GM21528 (cell line): ENCODE data around the gene GRIP1.

Source experiments
- ATAC-seq: cut with Tn5 transposase; IDR thresholded peaks from one replicate; pipeline ENCODE4 v1.9.1; 2021; ENCODE audit warnings: mild to moderate bottlenecking, moderate library complexity; ENCODE audit not compliant: unreplicated experiment, low FRiP score

Gene GRIP1

DNA sequence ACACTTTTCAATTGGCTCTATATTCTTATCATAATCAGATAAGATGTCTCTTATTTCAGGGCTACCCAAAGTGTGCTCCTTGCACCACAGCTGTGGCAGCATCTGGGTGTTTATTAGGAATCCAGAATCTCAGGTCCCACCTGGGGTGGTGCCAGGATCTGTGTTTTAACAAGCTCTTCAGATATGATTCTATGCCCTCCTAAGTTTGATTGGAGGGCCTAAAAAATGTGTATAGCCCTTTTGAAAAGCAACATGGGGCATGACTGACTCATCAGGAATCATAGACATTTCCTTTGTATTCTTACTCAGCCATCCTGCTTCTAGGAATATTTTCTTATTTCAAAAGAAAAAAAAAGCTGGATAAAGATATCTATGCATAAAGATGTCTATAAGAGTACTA, 273.5 kb downstream of the GRIP1 start:
- ATAC-seq = no peak

DNA sequence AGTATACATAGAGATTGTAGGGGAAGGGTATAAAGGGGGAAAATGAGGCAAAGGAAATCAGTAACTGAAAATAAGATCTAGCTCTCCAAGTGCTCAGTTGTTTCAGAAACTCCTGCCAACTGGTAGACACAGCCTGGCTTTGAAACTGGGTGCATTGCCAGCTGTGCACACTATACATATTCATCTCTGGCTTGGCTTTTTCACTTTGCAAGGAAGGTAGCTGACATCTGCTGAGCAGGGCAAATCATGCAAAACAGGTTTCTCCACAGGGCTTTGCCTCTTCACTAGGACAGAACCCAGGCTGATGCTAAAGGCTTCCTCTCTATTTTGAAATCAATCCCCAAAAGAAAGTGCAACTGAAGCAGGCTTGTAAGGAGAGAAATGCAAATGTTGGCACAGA, 275.1 kb downstream of the GRIP1 start:
- no peak for ATAC-seq

DNA sequence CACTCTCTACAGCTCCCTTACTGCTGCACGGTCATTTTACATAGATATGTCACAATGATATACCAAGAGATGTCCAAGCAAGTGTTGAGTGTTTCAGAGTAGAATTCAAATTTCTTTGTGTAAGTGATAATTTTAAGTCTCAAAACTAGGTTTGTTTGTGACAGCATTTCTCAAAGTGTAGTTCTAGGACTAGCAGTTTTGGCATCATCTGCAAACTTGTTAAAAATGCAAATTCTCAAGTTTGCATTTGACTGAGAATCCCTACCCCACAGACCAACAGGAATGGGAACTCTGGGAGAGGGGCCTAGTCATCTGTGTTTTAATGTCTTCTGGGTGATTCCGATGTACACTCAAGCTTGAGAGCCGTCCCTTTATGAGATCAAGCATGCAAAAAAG, 279.0 kb downstream of the GRIP1 start:
- no peak for ATAC-seq

DNA sequence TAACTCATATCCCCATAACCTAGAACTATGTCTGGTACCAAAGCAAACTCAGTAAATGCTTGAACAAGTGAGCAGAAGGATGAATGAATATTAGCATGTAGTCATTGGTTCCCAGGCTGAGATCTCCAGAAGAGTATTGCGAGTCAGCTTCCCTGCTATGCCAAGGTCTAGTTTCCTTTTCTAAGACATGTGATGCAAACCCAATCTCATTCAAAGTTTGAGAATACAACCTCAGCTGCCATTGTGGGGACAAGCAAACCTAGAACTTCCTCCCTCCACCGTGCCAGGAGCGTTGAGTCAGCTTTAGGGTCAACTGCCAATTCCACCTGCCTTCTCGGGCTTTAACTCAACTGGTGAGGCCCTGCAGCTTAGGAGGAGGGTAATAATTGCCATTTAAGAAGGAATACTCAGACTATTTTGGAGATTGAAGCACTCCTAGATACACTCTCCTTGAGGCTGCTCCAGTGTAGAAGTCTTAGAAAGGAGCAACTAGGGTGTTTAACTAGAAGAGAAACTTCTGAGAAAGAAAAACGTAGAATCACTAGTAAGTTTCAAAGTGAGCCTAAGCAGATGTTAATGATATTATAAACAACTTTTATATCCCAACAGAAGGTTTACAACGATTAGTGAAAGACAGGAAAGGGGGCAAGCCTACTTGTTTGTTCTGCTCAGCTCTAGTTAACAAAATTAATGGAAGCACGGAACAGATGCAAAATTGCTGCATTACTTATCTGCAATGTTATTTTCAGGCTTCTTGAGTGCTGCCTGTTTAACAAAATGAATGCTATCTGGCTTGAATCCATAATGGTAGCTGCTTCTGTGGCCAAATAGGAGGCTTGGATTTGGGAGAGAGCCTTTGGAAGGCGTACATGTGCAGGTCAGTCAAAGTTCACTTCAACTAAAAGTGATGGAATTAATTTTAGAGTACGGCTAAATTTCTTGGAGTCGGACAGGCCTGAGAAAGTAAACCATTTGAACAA, 279.7 kb downstream of the GRIP1 start:
- ATAC-seq = no peak

DNA sequence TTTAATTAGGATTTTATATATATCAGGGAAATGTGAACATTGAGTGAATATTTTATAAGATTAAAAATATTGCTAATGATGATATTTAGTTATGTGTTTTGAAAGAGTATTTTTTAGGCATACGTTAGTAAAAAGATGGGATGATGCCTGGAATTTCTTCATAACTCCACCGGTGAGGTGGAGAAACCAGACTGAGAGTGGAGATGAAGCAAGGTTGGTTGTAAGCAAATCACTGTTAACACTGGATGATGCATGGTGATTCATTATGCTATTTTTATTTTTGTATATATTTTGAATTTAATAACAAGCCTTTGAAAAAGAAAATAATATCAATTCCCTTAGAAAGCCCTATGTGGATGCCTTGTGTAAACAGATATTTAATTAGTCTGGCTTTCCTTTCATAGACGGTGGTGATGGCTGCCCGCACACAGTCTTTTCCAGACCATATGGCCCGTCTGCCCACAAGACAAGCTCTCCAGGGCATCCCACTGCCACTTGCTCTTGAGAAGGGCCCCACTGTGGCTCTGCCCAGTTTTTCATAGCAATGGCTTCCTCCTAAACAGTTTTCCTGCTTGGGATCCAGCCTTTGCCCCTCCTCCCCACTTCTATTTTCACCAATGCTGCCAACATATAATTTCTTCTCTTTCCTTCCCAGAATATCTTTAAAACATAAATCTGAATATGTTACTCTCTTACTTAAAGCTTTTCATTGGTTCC, 281.1 kb downstream of the GRIP1 start:
- no peak for ATAC-seq

DNA sequence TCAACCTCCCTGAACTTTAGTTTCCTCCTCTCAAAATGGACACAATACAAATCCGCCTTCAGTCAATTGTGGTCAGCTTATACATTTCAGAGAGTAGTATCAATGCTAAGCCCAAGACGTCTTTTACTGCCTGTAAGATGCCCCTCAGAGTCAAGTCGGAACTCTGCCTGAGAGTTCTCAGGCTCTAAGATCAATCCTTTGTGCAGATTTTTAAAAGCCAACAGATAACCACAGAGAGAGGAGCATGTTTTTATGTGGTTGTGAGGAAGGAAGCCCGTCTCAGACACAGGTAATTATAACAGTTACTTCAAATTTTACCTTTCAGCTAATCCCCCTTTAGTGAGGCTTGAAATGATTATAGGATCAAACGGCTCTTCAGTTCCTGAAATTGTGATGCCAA, 285.0 kb downstream of the GRIP1 start:
- no peak for ATAC-seq

DNA sequence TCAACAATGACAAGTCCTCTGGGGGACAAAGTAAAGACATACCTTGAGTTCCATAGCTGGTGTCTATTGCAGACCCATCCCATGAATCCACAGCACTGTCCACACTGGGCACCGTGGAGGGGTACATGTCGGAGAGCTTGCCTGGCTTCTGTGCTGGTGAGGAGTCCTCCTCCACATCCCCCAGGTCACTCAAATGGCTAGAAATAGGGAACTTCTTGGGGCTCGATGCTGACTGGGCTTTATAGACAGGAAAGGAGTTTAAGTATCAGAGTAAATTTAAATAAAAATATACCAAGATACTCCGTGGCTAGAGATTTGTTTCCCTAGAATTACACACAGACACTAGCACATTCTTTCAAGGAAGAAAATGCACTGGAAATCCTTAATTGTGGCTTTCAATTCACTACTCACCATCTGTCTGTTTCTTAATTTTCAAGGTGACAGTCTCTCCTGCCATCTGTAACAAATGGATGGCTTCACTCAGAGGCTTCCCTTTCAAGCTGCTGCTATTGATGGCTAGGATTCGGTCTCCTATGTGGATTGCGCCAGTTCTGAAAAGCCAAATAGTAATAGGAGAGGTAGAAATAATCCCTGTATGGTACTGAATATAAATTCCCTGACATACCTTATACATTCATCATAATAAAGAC, 286.5 kb downstream of the GRIP1 start:
- no peak for ATAC-seq

DNA sequence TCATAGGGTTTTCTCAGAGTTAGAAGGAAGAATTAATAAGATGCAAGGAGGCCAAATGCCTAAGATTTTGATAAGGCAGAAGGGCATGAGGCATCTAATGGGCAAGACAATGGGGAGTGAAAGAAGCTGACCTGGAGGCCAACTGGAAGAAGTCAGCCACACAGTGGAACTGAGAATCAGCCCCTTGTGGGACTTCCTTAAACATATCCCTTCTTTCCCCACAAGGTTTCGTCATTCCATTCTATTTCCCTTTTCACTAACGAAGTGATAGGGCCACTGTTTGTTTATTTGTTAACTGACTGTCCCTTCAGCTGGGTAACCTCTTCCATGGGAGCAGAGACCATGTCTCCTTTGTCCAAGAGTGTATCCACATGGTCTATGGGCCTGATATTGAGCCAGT, 290.4 kb downstream of the GRIP1 start:
- ATAC-seq = no peak

DNA sequence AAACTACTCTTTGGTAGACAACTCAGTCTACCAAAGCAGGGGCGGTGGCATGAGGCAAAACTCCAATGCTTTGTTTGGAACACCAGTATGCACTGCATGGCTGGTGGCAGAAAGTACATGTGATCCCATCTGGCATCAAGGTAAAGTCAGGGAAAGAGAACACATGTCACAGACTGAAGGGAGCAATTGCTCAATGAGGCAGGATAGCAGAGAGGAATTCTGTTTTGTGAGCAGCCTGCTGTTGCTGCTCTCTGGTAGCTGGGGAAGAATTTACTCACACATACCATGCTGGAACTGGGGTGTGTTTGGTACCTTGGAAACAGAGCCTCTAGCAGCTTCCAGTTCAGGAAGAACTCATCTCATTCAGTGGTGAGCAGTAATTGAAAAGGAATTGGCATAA, 291.8 kb downstream of the GRIP1 start:
- ATAC-seq = no peak

DNA sequence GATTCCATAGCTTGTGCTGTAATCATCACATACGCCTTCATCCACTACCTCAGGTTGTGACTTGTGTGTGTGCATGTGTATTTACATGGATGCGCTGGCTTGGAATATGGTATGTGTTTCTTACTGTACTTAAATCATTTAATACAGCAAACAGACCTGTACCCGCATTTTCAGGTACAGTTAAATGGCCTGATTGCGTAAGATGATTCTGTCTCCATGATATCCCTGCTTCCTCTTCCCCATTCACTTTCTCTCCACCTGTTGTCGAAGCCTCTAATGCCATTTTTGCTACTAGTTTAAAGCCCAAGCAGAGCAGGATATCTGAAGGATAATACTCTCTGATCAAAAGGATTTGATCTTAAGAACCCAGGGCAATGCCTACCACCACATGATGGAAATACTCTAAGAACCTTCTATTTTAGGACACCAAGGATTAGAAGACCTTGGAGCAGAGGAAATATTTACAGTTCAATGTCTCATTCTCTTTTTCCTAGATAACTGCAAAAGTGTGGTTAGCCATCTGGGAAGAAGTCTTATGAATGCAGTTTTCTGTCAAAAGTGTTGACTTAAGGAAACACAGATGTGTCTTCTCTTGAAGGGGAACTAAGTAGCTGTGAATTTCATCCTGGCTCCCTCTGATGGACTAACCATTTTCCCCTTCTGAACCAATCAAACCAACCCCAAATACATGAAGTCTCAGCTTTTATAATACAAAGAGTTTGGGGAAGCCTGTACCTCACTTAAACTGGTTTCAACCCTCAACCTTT, 297.9 kb downstream of the GRIP1 start:
- no peak for ATAC-seq

DNA sequence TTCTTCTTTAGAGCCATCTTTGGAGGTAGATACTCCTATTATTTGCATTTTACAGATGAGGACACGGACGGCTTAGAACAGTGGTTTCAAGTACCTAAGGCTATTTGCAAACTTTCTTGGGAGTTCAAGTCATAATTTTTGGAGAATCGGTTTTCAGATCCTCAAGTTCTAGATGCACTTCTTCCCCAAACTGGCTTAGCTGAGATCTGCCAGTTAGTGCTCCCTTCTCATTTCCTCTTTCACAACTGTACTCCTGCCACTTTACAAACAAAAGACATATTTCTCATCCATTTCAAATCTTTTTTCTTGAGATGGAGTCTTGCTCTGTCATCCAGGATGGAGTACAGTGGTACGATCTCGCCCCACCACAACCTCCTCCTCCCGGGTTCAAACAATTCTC, 299.3 kb downstream of the GRIP1 start:
- no peak for ATAC-seq

DNA sequence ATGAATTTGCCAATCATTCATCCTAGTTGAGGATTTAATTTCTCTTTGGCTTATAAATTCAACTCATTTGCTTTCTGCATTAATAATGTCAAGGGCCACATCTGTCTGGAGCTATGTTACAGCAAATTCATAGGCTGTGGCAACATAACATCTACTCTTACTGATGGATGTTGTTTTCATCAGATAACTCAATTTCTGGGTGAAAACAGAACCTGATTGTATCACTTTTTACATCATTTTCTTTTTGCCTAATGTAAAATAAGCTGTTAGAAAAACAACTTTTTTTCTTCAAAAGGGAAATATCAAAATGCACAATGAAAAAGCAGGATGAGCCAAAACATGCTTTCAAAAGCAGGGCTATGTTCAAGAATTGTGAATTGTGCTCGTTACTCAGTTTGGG, 303.3 kb downstream of the GRIP1 start:
- ATAC-seq = no peak

DNA sequence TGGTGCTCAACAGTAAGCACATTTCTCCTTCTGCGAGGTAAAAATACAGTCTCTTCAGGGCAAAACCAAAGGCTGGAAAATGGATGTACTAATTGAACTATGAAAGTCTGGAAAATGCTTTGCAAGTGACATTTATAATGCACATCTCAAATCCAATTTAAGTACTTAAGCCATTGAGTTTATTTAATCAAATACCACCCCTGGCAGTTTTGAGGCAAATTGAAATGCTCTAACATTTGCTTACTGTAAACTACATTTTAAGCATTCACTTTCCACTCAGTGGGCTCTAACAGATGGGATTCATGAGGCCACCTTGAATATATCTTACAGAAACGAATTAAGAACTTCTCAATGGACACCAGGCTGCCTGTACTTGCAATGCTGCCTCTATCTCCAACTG, 306.9 kb downstream of the GRIP1 start:
- no peak for ATAC-seq

DNA sequence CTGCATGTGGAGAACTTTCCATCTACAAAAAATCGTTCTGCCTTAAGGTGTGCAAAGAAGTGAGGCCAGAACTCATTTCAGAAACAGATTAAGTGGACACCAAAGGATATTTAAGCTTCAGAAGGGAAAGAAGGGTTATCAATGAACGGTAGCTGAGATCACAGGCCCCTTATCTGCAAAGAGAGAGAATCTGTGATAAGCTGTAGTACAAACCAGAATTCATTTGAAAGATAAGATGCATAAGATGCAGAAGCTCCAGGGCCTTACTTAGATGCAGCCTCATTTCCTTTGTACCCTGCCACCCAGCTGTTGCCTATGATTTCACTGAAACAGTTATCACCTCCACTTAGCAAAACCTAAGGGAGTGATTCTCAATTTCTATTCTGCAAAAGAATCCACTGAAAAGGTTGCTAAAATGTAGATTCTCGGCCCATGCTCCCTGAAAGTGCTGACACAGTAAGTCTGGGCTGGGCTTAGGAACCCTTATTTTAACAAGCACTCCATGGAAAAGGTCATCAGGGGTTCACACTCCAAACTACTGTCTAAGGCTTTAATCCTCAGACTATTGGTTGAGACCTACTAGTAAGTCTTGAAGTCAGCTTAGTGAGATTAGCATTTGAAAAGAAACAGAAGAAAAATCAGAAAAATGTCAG, 311.7 kb downstream of the GRIP1 start:
- no peak for ATAC-seq

DNA sequence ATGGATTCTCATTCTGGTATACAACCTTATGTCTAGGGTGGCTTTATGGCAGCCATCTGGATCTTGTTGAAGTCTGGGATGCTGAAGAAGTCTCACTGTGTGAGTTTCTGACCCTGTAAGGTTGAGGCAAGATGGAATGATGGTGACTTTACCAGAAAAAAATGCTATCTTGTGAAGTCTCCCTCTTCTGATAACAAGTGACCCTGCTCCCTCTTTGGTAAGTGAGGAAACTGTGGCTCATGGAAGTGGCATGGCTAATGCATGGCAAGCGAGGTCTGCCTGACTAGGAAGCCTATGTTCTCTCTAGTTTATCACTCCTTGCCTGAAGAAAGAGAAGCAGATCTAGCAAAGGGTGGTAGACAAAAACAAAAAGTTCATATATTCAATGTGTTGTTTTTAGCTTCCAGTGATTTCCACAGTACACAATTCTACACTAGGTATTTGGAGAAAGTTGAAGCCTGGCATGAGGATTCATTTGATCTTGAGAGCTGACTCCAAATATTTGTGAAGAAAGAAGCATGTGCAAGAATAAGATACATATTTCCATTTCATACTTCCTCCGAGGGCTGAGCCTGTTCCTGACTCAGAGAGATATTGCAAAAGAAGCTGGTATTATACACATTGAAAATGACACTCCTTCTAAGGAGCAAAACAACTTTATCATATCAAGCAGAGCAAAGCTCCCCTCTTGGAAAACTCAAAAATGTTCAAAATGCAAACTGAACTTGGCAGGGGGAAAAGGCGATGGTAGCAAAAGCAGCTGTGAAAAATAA, 313.0 kb downstream of the GRIP1 start:
- no peak for ATAC-seq

DNA sequence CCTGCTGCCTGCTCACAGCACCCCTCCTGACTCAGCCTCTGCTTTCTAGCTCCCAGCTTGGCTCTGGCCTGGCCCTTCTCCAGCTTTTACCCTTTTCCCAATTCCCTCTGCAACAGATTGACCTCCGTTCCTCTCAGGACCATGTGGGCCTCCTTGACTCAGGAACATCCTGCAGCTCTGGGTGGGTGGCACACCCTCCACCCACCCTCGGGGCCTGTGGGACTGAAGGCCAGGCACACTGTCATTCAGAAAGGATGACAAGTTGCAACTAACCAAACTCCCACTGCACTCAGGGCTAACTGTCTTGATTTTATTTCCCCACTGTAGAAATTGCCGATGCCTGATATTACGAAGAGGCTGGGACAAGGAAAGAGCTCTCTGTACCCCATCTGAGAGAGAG, 317.2 kb downstream of the GRIP1 start:
- ATAC-seq = no peak

DNA sequence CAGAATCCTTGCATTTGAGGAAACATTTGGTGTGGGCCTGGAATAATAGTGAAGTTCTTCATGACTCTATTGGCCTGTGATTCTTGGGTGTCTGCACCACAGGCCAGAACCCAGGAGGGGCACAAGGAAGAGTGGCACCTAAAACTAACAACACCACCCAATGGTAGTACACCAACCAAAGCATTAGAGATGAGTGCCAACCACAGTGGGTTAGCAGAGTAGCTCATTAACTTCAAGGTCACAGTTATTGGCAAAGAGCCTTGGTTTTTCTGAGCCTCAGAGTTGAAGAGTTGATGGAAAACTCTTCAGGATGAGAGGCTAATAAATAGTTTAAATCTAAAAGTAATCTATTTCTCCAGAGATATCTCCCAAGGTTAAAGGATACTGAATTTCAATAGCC, 319.6 kb downstream of the GRIP1 start:
- ATAC-seq = no peak

DNA sequence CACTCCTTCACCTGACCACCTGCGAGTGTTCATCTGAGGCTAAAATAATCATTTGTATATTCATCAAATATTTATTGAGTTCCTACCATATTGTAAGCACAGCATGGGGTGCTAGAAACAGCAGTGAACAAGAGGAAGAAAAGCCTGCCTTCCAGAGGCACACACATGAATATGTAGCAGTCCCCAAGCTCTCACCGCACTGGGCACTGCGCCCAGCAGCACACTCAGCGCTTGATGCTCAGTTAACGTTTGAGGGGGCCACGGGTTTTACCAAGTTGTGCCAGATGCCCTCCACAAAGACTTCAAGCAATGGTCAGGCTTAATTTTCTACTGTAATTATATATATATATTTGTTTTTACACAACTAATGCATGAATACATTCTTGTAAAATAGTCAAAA, 324.6 kb downstream of the GRIP1 start:
- ATAC-seq = no peak

DNA sequence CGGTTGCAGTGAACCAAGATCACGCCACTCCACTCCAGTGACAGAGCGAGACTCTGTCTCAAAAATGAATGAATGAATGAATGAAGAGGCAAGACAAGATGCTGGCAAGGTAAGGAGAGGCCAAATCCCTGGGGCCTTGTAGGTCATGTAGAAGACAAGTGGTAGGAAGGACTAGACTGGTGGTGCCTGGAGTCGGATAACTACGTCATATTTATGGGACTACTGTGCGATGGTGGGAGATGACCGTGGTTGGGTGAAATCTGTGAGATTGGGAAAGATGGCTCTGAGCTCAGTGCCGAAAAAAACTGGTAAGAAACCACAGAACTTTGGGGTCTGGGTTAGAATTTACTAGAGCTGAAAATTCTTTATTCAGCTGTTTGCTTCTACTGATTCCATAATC, 326.0 kb downstream of the GRIP1 start:
- ATAC-seq = no peak
